ENCODE data around the gene SMG7.

DNA sequence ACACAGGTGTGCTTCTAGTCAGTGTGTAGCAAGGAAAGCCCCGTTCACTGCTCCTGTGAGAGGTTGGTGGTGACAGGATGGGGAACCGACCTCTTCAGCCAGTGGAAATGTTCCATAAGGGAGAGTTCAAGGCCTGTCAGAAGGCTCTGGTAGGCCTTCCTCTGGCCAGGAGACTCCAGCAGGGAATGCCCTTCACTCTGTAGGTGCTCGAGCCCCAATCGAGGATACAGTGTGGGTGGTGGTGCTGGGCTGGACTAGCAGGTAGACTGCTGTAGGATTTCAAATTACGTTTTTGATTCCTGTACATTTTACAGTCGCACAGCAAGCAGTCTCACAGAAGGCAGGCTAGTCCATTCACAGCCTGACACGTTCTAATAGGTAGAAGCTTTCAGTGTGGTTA, 80.1 kb downstream of the SMG7 start:
- TF ChIP-seq CTCF (IDR thresholded peaks at IDR 0.05; ENCODE audit: low read length), result no peak
- TF ChIP-seq EZH2 (IDR thresholded peaks at IDR 0.05; ENCODE audit: borderline replicate concordance, low read length), result no peak
